ENCODE results near the gene CFAP57. TPM values are rescaled to one million over a fixed set of nuclear protein-coding genes. Genes with fewer than 3 reads are reported as not detected.

Gene CFAP57
- total and polyA plus RNA-seq, 2 of the 8 experiments (the other 6 are each of a cell fraction or from before 2014, with no cell fraction given), result 0.20 to 0.80 TPM

GRCh38 chr1:43303471-43304313, 131.6 kb downstream of the CFAP57 start:
- no peaks in the 10 kb centered on the region for H3K79me1 ChIP-seq (ENCODE audit: low read depth, low read length)
- no peaks in the 10 kb centered on the region for H3K23me2 ChIP-seq (ENCODE audit: low read depth, low read length)
- H3K36me3 ChIP-seq (ENCODE audit: control insufficient read depth in 2 of 4, insufficient read depth in 4 of 4, low read length in 3 of 4), result no peaks in the 10 kb centered on the region
- H3K4me2 ChIP-seq (ENCODE audit: insufficient read depth in 1 of 2, low read depth in 2 of 2, low read length in 2 of 2), result no peak overlapping the region
- no peak overlapping the region for H2BK120ac ChIP-seq (replicated peaks; ENCODE audit: low read depth, low read length)
- no peak overlapping the region for H3K23ac ChIP-seq (ENCODE audit: insufficient read length)
- H4K5ac ChIP-seq (ENCODE audit: insufficient read length, low read depth, low read length), result no peak overlapping the region
- H3K56ac ChIP-seq (replicated peaks; ENCODE audit: insufficient read length, low read depth, low read length), result no peak overlapping the region
- H3K27ac ChIP-seq (ENCODE audit: low read depth, low read length), result no peak overlapping the region
- no peak overlapping the region for H3K14ac ChIP-seq (ENCODE audit: insufficient read length)
- ChIA-PET POLR2A (ENCODE audit: partially characterized antibody) (interaction anchor here (0.7 to 0.8 kb wide), 3 partner anchors 38 to 150 kb away, joined by 3 read pairs; partner anchors contain the start of genes HYI, MED8 and SZT2), CTCF (ENCODE audit: partially characterized antibody) (interaction anchor here (0.7 to 3.1 kb wide), 8 partner anchors 13 to 115 kb away, joined by 3 to 12 read pairs (median 4); partner anchors contain the start of gene C1orf210)
- no peak overlapping the region; the same call in 1 of the 2 replicates for H4K8ac ChIP-seq (ENCODE audit: extremely low read depth, insufficient read depth, low read length)
- DNase-seq (ENCODE audit: low read depth in 1 of 2, low spot score in 2 of 2) (no peak), FAIRE-seq (no peak)
- H2BK15ac ChIP-seq (ENCODE audit: low read length), result no peak overlapping the region
- no peak overlapping the region for H3K18ac ChIP-seq (ENCODE audit: extremely low read depth, low read length)
- no peak overlapping the region for H2BK12ac ChIP-seq (ENCODE audit: low read depth, low read length)
- H2BK5ac ChIP-seq (ENCODE audit: low read depth, low read length), result no peak overlapping the region
- no peak overlapping the region for H2BK20ac ChIP-seq (ENCODE audit: low read length)
- H3K79me2 ChIP-seq (ENCODE audit: control insufficient read depth in 1 of 2, insufficient read depth in 2 of 2, low read length in 2 of 2), result no peaks in the 10 kb centered on the region
- H4K91ac ChIP-seq (replicated peaks; ENCODE audit: insufficient read length, low read length), result no peak overlapping the region
- H3K4me1 ChIP-seq (replicated peaks in 1 of 4; ENCODE audit: control insufficient read depth in 3 of 4, insufficient read depth in 4 of 4, low read length in 3 of 4), result peaks cover 0 to 2% (median 2%) of the 10 kb centered on the region in 4 experiments; a peak in 3 of 7 replicates
- no peaks in the 10 kb centered on the region for H3K9me3 ChIP-seq (ENCODE audit: insufficient read depth in 2 of 2, low read depth in 1 of 2, low read length in 1 of 2)
- WGBS, 2 experiments (ENCODE audit: extremely low coverage in 1 of 2, insufficient coverage in 1 of 2, insufficient read length in 1 of 2, insufficient replicate concordance in 2 of 2, low coverage in 1 of 2, low lambda C conversion rate in 2 of 2, missing lambda C conversion rate in 1 of 2), result 91% methylated on average over 8 of the region's 8 CpGs; no CpG with 5 or more reads in 1 of the 2 experiments
- H2AFZ ChIP-seq (ENCODE audit: low read length), result no peak overlapping the region
- no peak overlapping the region for H3K4ac ChIP-seq (replicated peaks; ENCODE audit: insufficient read length, low read depth, low read length)
- no peak overlapping the region; the same call in 1 of the 2 replicates for H2AK5ac ChIP-seq (ENCODE audit: low read depth, low read length)
- no peak overlapping the region for H3K9ac ChIP-seq (replicated peaks in 1 of 4; ENCODE audit: extremely low read depth in 1 of 4, low read depth in 3 of 4, low read length in 3 of 4)
- no peaks in the 10 kb centered on the region for H4K20me1 ChIP-seq (replicated peaks in 1 of 2; ENCODE audit: control insufficient read depth in 1 of 2, insufficient read depth in 2 of 2, low read length in 2 of 2)
- H3K27me3 ChIP-seq (replicated peaks in 1 of 4; ENCODE audit: control insufficient read depth in 3 of 4, extremely low read depth in 1 of 4, insufficient read depth in 3 of 4, low read length in 3 of 4), result no peaks in the 10 kb centered on the region
- H3K4me3 ChIP-seq (ENCODE audit: extremely low read depth in 1 of 4, insufficient read depth in 2 of 4, low read depth in 3 of 4, low read length in 4 of 4), result no peak overlapping the region
- no peak for TF ChIP-seq CTBP2 (IDR thresholded peaks at IDR 0.05; ENCODE audit: borderline replicate concordance, insufficient read depth, insufficient read length, low read length)
- no peak for TF ChIP-seq BACH1 (IDR thresholded peaks at IDR 0.05; ENCODE audit: low read length)
- no peak for TF ChIP-seq CREB1 (IDR thresholded peaks at IDR 0.05)
- no peak for TF ChIP-seq TEAD4 (IDR thresholded peaks at IDR 0.05; ENCODE audit: low read depth, low read length)
- no peak for TF ChIP-seq YY1 (IDR thresholded peaks at IDR 0.05; ENCODE audit: low read depth, low read length)
- TF ChIP-seq ATF3 (IDR thresholded peaks at IDR 0.05; ENCODE audit: insufficient read depth, low read depth, low read length), result no peak
- TF ChIP-seq CHD1 (IDR thresholded peaks at IDR 0.05; ENCODE audit: low read depth, low read length), result no peak
- no peak for TF ChIP-seq ATF2 (IDR thresholded peaks at IDR 0.05; ENCODE audit: low read length)
- no peak for TF ChIP-seq JUN (IDR thresholded peaks at IDR 0.05; ENCODE audit: low read depth, low read length)
- TF ChIP-seq MAX (IDR thresholded peaks at IDR 0.05), result no peak

Data from H1 (cell line).